Measurements from ENCODE around the gene TDRD9. TPM values are rescaled to one million over a fixed set of nuclear protein-coding genes. Genes with fewer than 3 reads are reported as not detected.

The TDRD9 gene
- total and polyA plus RNA-seq, 2 of the 4 experiments (the other 2 are of a cell fraction): 0.07 to 0.18 TPM

- no peak overlapping the region for H3K4me2 ChIP-seq (ENCODE audit: low read depth, low read length)
- no peak overlapping the region for H2BK15ac ChIP-seq (ENCODE audit: low read depth, low read length)
- peaks cover 2% of the 10 kb centered on the region for H3K27me3 ChIP-seq (ENCODE audit: control insufficient read depth, insufficient read depth, low read length)
- ATAC-seq (ENCODE audit: low read depth): no peak
- no peak overlapping the region for H4K8ac ChIP-seq (ENCODE audit: low read depth in 2 of 2, low read length in 2 of 2)
- no peak overlapping the region for H2AK5ac ChIP-seq (ENCODE audit: low read depth, low read length)
- H3K4me1 ChIP-seq (ENCODE audit: control insufficient read depth, insufficient read depth, low read length): no peaks in the 10 kb centered on the region
- no peaks in the 10 kb centered on the region for H3K9me3 ChIP-seq (ENCODE audit: control insufficient read depth, insufficient read depth, low read length)
- H4K91ac ChIP-seq (ENCODE audit: insufficient read depth, low read depth, low read length): no peak overlapping the region
- no peak overlapping the region for H2BK120ac ChIP-seq (ENCODE audit: low read depth, low read length)
- no peak overlapping the region for H3K9ac ChIP-seq (ENCODE audit: low read depth, low read length)
- in situ Hi-C loops (cut with MboI; ENCODE audit: low sequenced_read_pairs) (no loop called here), intact Hi-C loops (cut with micrococcal nuclease) (no loop called here), dilution Hi-C loops (cut with HindIII; ENCODE audit: low sequenced_read_pairs, unreplicated experiment) (no loop called here)
- H3K36me3 ChIP-seq (ENCODE audit: control insufficient read depth, insufficient read depth, low read length): no peaks in the 10 kb centered on the region
- BruUV-seq (replicated peaks): no TSS peak
- POLR2A ChIA-PET (ENCODE audit: unreplicated experiment): no interaction called here
- no peak for DNase-seq
- no peaks in the 10 kb centered on the region for H3K79me1 ChIP-seq (ENCODE audit: low read depth in 1 of 2, low read length in 2 of 2)
- H3K18ac ChIP-seq (ENCODE audit: low read depth, low read length): no peak overlapping the region
- 80% methylated on average over 1 of the region's 3 CpGs; no CpG with 5 or more reads in 1 of the 2 experiments for WGBS, 2 experiments (ENCODE audit: extremely low coverage in 2 of 2, insufficient read length in 1 of 2)
- H4K5ac ChIP-seq (ENCODE audit: low read depth, low read length): no peak overlapping the region
- no peak overlapping the region for H3K23ac ChIP-seq (ENCODE audit: low read depth, low read length)
- no peaks in the 10 kb centered on the region for H3K9me1 ChIP-seq (ENCODE audit: insufficient read depth, low read length)
- no peak overlapping the region for H3K4me3 ChIP-seq (ENCODE audit: insufficient read depth, low read depth, low read length)
- H3K4ac ChIP-seq (ENCODE audit: low read depth, low read length): no peak overlapping the region
- no peak overlapping the region for H2AK9ac ChIP-seq (replicated peaks; ENCODE audit: low read depth, low read length, poor library complexity)
- no peak overlapping the region for H3K14ac ChIP-seq (replicated peaks; ENCODE audit: low read depth, low read length)
- CTCF ChIA-PET: interaction anchor here (0.9 kb wide), 1 partner anchor 10 kb away, joined by 4 read pairs; no protein-coding TSS in a partner anchor
- H2BK5ac ChIP-seq (ENCODE audit: low read depth, low read length, poor library complexity, severe bottlenecking): no peak overlapping the region
- H2BK20ac ChIP-seq (ENCODE audit: low read depth, low read length): no peak overlapping the region
- no peak overlapping the region for H3K27ac ChIP-seq (ENCODE audit: insufficient read depth, low read length)
- no peak overlapping the region for H2AFZ ChIP-seq (replicated peaks; ENCODE audit: low read length, poor library complexity)
- no peak overlapping the region for H3K56ac ChIP-seq (ENCODE audit: extremely low read depth, insufficient read depth, low read length)
- TF ChIP-seq MXI1 (IDR thresholded peaks at IDR 0.05; ENCODE audit: borderline replicate concordance, low read depth, low read length) (no peak), SMC3 (IDR thresholded peaks at IDR 0.05; ENCODE audit: low read depth, low read length) (no peak), MAZ (IDR thresholded peaks at IDR 0.05; ENCODE audit: borderline replicate concordance, low read depth, low read length) (no peak), FOS (IDR thresholded peaks at IDR 0.05; ENCODE audit: low read depth, low read length) (no peak), BHLHE40 (IDR thresholded peaks at IDR 0.05; ENCODE audit: low read depth, low read length) (no peak), MAFK (IDR thresholded peaks at IDR 0.05; ENCODE audit: low read depth, low read length) (no peak), RFX5 (IDR thresholded peaks at IDR 0.05; ENCODE audit: low read depth, low read length) (no peak), CHD1 (IDR thresholded peaks at IDR 0.05; ENCODE audit: low read depth, low read length) (no peak), CEBPB (IDR thresholded peaks at IDR 0.05; ENCODE audit: low read depth, low read length) (no peak)
- TF ChIP-seq, protein P1, sequence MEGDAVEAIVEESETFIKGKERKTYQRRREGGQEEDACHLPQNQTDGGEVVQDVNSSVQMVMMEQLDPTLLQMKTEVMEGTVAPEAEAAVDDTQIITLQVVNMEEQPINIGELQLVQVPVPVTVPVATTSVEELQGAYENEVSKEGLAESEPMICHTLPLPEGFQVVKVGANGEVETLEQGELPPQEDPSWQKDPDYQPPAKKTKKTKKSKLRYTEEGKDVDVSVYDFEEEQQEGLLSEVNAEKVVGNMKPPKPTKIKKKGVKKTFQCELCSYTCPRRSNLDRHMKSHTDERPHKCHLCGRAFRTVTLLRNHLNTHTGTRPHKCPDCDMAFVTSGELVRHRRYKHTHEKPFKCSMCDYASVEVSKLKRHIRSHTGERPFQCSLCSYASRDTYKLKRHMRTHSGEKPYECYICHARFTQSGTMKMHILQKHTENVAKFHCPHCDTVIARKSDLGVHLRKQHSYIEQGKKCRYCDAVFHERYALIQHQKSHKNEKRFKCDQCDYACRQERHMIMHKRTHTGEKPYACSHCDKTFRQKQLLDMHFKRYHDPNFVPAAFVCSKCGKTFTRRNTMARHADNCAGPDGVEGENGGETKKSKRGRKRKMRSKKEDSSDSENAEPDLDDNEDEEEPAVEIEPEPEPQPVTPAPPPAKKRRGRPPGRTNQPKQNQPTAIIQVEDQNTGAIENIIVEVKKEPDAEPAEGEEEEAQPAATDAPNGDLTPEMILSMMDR (conservative IDR thresholded peaks at IDR 0.05; ENCODE audit: low read depth, low read length): no peak
- TF ChIP-seq, protein P2, sequence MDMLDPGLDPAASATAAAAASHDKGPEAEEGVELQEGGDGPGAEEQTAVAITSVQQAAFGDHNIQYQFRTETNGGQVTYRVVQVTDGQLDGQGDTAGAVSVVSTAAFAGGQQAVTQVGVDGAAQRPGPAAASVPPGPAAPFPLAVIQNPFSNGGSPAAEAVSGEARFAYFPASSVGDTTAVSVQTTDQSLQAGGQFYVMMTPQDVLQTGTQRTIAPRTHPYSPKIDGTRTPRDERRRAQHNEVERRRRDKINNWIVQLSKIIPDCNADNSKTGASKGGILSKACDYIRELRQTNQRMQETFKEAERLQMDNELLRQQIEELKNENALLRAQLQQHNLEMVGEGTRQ (IDR thresholded peaks at IDR 0.05; ENCODE audit: low read depth, low read length): no peak
- no peaks in the 10 kb centered on the region for H4K20me1 ChIP-seq (ENCODE audit: insufficient read depth, low read length)
These were observed 83.7 kb downstream of the TDRD9 start for GRCh38 chr14:104011824-104012517.

Measured in IMR-90 (cell line).